DMS79 (cell line): ENCODE results near the gene TMA7.

ENCODE experiments used
- DNase-seq: peaks from one replicate; lab custom pipeline; 2025; lab: John Stamatoyannopoulos, UW

Gene TMA7

GRCh38 chr3:48409291-48410201 lies 30.5 kb upstream of the TMA7 start:
- DNase-seq: no peak

GRCh38 chr3:48410205-48411040 lies 29.6 kb upstream of the TMA7 start:
- DNase-seq: no peak

GRCh38 chr3:48411041-48411588 lies 28.9 kb upstream of the TMA7 start:
- DNase-seq: no peak

GRCh38 chr3:48411606-48412374 lies 28.3 kb upstream of the TMA7 start:
- DNase-seq: no peak

- no peak for DNase-seq
Observed at GRCh38 chr3:48412375-48413001, 27.6 kb upstream of the TMA7 start.

- no peak for DNase-seq
Observed at GRCh38 chr3:48413086-48413485, 27.0 kb upstream of the TMA7 start.

- no peak for DNase-seq
Observed at GRCh38 chr3:48413611-48414010, 26.4 kb upstream of the TMA7 start.

- DNase-seq: no peak
Observed at GRCh38 chr3:48414376-48415250, 25.4 kb upstream of the TMA7 start.

- no peak for DNase-seq
Observed at GRCh38 chr3:48415251-48415953, 24.7 kb upstream of the TMA7 start.

- no peak for DNase-seq
Observed at GRCh38 chr3:48416091-48416505, 24.0 kb upstream of the TMA7 start.

- no peak for DNase-seq
Observed at GRCh38 chr3:48416546-48416945, 23.5 kb upstream of the TMA7 start.

GRCh38 chr3:48417529-48418108 lies 22.4 kb upstream of the TMA7 start:
- DNase-seq: no peak

GRCh38 chr3:48418140-48418539 lies 21.9 kb upstream of the TMA7 start:
- no peak for DNase-seq

GRCh38 chr3:48418651-48419050 lies 21.4 kb upstream of the TMA7 start:
- DNase-seq: no peak

GRCh38 chr3:48419149-48419548 lies 20.9 kb upstream of the TMA7 start:
- DNase-seq: no peak

- DNase-seq: no peak
Observed at GRCh38 chr3:48419597-48419996, 20.5 kb upstream of the TMA7 start.

GRCh38 chr3:48420561-48420960 lies 19.5 kb upstream of the TMA7 start:
- no peak for DNase-seq

- DNase-seq: no peak
Observed at GRCh38 chr3:48422272-48422671, 17.8 kb upstream of the TMA7 start.

GRCh38 chr3:48422681-48423080 lies 17.4 kb upstream of the TMA7 start:
- no peak for DNase-seq
